EH (cell line): Measurements from ENCODE around the gene PCSK6.
"Not testable (repeated sequence)": the region's sequence is repeated elsewhere in the genome, so short reads cannot be mapped to it uniquely, and the experiment has no call there.

ENCODE experiments used
- DNase-seq: peaks from one replicate; pipeline ENCODE4 v3.0.0-alpha.2; 2015; ENCODE audit warnings: low read depth

The PCSK6 gene

DNA sequence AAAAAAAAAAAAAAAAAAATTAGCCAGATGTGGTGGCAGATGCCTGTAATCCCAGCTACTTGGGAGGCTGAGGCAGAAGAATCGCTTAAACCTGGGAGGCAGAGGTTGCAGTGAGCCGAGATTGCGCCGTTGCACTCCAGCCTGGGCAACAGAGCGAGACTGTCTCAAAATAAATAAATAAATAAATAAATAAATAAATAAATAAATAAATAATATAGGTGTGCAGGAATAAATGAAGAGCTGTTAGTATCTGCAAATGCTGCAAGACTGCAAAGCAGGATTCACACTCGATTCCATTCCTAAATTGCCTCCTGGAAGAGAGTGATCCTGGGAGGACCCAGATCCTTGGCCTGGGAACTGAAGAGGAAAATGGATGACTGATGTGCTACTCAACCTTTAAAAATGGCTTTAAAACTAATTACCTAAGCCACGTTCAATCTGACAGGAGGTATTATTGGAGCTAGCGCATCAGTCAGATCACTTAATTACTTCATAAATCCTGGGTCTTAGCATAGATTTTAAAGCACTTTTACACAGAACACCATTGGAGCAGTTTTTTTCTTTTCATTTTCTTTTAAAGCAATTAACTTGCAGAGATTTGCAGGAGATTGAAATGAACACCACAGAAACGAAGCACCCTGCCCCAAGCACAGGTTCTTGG is 132.9 kb downstream of the PCSK6 start:
- DNase-seq: not testable (repeated sequence)

DNA sequence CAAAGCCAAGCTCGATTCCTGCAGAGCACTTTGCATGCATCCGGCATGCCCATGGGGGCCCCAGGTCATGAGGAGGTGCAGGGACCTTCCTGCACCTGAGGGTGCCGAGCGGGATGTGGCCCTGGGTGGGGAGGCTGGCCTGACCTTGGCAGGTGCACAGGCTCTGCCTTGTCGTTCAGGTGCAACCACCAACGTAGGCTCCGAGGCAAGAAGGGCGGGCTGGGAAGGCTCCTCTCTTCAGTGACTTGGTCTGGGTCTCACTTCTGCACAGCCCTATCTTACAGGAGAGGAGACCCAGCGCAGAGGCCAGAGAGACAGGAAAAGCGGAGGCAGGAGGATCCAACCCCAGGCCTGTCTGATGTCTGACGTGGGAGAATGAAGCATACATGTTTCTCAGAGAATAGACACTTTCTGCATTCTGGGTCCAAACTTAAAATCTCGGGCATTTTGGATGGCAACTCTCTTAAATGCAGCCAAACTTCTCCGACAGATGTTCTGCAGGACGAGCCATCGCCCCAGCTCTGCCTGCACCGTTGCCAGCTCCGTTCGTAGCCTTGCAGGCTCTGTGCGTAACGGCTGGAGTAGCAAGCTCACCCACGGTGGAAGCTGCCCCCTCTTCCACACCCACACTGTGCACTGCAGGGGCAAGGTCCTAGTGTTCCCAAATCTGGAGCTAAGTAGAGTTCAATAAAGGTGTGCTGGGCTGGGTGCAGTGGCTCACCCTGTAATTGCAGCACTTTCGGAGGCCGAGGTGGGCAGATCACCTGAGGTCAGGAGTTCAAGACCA is 133.6 kb downstream of the PCSK6 start:
- DNase-seq: no peak

DNA sequence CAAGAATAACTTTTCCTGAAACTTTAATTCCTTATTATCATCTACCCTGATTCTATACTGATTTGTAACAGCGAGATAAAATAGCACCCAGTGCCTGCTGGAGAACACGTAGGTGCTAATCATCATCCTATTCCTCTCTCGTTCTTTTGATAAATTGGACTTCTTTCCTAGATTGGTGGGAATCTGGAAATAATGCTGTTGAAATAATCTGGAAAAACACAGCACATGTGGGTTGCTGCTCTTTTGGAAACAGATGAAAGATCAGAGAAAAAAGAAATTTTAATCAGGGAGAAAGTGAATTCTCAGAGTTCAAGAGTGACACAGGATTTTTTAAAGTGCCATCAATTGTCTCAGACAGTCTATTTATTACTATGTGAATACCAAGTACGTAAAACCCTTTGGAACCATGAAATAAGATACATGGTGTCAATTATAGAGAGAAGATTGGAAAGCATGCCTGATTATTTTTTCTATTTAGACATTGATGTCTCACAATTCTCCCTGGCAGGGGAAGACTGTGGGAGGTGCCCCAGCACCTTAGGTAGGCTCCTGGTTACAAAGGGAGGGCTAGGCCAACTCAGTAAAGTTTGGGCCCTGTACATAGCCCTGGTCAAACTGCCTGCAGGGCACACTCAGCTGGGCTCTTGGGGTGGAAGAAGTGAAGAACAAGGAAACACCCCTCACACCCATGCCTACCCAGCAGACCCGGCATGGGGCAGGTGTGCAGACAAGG is 134.4 kb downstream of the PCSK6 start:
- DNase-seq: no peak

DNA sequence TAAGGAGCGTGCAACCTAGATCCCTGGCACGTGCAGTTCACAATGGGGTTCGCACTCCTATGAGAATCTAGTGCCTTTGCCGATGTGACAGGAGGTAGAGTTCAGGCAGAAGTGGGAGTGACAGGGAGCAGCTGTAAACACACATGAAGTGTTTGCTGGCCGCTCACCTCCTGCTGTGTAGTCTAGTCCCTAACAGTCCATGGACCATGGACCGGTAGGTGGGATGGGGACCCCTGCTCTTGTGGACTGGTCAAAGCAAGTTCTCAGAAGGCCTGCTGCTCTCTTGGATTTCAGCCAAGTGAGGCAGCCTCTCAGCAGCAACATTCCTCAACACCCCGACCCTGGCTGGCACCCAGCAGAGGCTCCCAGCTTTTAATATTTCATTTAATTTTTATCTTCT is 136.3 kb downstream of the PCSK6 start:
- no peak for DNase-seq

DNA sequence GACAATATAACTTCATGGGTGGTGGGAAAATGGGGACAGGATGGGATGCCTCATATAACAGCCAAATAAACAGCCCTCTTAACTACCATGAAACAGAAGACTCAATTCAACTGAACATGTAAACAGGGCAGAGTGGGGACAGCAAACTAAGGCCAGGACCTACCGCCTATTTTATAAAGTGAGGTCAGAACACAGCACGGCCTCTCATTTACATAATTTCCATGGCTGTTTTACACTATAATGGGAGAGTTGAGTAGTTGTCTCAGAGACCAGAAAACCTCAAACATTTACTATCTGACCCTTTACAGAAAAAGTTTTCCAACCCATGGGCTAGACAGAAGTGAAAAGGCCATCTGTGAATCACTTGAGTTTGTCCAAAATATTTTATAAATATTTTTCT is 137.8 kb downstream of the PCSK6 start:
- no peak for DNase-seq

DNA sequence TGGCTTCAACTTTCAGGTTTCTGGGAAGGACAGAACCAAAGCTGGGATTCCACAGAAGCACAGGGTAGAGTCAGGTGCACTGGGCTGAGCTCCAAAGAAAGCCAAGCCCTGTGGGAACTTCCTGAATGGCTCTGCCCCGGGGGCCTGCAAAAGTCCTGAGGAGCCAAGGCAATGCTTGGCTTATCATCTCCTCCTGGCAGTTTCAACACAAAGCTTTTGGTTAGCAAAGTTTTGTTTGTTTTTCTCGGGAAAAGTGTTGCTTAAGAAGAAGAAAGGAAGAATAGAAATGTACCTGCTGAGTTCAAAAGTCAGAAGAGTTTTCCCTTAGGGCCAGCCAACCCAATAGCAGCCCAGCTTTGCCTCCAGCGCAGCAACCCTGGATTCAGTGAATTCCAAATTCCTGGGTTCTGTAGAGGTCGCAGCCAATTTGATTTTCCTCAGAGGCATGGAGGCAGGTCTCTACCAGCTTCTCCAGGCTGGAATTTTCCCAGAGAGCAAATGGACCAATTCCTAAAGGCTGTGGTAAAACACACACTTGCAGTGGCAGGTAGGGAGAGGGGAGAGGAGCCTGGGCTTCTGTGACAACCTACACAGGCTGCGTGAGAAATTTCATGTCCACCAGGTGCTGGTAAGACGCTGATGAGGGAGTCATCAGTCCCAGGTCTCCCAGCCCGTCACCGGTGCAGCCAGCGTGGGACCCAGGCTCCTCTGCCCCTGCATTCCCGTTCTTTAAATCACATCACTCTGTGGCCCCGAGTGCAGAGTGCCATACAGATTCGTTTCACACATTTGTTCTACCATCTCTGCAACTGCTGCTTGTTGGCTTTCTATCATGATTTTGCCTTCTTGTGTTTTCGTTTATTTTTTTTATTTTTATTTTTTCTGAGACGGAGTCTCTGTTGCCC is 140.2 kb downstream of the PCSK6 start:
- DNase-seq: no peak

DNA sequence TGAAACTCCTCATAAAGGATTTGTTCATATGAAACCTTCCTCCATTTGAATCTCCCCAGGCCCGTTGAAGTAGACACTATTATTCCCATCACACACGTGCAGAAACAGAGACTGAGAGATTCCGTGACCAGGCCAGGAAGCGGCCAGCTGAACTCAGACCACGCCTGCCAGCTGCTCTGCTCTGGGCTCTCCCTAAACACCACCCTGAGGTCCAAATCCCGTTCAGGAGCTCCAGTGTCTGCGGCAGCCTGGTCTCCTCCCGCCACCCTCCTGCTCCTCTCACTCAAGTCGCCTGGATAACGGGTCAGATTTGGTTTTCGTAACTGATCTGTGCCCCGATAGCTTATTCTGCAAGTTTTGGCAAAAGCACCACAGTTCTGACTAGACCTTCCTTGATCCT is 140.9 kb downstream of the PCSK6 start:
- DNase-seq: no peak

DNA sequence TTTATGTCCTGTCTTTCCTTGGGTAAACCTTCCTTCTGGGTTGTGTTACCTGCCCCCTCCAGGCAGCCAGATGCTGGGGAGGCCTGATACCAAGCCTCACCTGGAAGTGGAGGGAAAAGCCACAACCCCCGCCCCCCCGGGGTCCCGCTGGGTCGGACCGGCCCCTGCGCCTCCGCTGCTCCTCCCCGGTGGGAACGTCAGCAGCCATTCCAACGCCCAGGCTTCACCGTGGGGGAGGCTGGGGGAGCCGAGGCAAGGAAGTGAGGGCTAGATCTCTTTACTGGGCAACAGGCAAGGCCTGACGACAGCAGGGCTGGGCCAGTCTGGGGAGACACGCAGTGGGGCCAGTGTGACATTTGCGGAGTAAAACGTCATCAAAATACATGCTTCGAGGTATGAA is 141.5 kb downstream of the PCSK6 start:
- DNase-seq: no peak

DNA sequence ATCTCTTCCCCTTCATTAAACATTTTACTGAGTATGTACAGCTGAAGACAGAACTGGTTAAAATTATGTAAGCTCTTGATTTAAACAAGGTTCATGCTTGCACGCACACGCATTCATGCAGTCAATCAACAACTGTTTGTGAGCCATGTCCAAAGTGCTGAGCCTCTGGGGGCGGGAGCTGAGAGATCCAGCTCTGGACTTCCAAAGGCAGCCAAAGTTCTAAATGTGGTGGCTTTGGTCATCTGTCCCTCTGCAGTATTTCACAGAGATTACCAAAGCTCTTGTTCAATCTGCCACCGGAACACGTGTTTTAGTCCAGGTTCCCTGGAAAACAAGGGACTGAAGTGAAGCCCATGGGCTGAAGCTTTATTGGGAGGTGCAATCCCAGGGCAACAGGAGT is 142.1 kb downstream of the PCSK6 start:
- no peak for DNase-seq

DNA sequence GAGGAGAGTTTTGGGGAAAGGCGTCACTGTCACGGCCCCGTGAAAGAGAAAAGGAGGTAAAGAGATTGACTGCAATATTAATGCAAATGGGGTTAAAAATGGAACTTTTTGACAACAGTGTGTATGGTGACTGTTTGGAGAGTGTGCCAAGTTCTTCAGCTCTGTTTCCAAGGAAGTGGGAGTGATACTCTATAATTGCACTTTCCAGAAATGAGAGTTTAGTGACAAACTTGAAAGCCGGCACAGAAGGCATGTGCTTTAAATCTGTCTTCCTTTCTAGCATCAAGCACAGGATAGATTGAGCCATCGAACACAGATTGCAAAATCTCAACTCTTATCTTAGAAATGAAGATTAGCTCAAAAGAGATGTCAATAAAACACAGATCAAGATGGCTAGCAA is 142.6 kb downstream of the PCSK6 start:
- DNase-seq: no peak

DNA sequence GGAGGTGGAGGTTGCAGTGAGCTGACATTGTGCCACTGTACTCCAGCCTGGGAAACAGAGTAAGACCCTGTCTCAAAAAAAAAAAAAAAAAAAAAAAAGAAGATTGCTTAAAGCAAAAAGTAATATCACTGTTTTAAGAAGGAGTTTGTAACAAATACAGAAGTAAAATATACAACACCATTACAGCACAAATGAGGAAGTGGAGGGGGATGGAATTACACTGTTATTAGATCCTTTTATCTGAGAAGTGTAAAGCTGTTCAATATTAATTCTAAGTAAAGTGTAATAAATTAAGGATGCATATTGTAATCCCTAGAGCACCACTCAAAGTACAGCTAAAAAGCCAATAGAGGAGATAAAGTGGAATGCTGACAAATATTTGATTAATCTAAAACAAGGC is 147.5 kb downstream of the PCSK6 start:
- DNase-seq: no peak

DNA sequence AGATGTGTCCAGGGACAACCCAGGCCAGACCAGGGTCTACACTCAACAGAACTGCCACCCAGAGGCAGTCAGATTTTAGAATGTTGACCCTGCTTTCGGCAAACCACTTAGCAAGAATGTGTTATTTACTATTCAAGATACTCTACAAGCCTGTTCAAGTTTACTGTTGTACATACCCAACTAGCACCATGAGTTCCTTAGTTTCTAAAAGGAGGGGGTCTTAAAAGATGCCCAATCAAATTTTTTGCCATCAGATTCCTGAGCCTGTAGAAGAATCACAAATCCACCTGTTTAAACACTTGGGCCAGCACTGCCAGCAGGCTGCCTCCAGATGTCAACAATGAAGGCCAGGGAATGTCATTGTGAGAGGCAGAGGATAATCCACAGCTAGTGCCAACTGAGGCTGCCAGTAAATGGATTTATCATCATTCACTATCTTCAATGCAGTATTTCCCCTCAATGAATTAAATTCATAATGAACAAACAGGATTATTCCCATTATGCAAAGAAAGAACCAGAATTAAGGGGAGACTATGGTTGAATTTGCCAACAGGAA is 150.9 kb downstream of the PCSK6 start:
- DNase-seq: no peak

DNA sequence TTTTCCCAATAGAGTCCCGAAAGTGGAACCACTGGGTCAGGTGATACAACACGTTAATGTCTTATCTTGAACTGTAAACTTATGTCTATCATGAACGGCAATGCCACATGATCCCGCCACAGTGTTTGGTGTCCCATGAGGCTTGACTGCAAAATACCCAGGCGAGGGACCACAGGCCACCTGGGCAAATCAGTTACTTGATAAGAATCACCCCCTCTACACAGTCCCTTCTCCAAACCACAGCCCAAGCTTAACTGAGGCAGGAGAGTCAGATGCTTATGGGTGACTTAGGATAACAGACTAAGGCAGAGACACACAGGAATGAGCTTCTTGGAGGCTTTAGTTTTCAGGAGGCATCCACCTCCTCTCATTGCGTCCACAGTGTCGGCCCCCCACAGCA is 151.5 kb downstream of the PCSK6 start:
- no peak for DNase-seq

DNA sequence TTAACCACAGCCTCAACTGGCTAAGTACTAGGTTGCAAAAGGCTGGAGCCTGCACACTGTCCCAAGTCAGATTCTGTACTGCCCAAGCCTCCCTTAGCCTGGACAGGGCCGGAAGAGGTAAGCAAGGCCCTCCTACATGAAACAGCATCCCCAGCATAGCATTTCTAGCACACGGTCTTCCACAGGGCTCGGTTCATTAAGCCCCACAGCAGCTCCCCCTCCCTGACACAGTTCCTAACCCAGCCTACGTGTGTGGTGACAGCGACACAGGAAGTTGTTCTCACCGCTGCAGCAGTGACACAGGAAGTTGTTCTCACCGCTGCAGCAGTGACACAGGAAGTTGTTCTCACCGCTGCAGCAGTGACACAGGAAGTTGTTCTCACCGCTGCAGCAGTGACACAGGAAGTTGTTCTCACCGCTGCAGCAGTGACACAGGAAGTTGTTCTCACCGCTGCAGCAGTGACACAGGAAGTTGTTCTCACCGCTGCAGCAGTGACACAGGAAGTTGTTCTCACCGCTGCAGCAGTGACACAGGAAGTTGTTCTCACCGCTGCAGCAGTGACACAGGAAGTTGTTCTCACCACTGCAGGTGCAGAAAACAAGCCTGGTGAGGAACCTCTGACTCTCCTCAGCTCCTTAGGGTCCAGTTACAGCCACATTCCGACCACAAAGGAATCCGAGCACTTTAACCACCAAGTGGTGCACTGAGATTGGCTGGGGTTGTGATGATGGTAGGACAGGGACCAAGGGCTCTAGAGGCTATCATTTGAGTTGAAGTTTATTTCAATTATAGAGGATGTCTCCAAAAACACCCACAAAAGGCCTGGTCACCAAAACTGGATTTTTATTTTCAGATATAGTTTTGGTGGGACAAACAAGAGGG is 155.4 kb downstream of the PCSK6 start:
- DNase-seq: not testable (repeated sequence)

DNA sequence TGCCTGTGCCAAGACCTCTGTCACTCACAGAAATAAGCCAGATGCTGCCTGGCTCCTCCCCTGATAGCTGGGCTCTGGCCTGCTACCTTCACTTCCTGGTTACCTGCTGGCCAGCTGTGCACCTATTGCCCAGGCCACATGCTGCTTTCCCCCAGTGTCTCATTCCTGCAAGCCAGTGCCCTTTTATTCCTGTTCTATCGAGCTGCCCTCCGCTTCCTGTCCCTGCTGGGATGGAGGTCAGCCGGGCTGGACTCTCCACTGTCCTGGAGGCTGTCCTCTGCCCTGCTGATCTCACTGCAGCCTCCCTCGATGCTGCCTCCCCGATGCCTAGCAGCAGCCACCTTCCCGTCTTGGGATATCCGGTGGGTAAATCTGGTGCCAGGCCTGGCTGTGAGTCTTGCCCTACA is 157.4 kb downstream of the PCSK6 start:
- DNase-seq: no peak

DNA sequence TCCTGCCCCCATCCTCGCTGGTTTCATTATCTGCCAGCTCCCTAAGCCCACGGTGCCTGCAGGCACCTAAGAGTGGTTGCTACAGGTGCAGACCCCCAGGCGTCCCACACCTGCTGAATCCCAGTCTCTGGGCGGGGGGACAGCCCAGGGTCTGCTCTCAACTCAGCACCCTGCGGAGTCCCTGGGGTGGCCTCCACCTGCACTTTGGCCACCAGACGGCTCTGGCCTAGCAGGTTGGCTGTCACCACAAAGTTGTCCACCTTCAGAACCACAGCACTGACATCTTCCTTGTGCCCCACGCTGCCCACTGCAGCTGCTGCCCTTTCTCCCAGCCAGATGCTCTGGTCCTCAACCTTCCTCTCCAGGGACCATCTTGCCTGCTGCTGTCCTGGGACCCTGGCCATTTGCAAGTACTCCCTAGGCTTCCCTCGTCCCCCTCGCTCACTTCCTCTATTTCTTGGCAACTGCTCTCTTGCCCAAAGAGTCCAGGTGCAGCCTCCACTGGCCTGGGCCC is 159.6 kb downstream of the PCSK6 start:
- DNase-seq: no peak

DNA sequence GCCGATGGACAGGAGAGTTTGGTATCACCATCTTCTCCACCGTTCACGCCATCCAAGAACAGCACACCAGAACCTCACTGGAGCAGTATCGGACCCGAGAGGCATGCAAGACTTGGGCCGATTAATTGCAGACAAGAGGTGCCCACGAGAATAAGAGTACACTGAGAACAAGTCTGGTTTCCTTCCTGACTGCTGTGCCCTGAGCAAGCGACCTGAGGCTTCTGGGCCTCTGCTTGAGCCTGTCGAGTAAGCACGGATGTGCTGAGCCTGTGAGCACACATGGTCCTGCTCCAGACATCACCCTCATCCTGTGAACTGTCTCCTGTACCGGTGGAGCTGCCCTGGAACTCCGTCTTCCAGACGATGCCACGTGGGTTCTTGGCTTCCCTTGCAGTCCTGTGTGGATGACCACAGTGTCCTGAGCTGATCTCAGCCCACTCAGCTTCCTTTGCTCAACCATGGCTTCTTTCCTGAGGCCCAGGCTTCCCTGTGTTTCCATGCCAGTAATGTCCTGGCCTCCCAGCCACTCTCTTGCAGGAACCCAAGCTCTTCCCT is 160.1 kb downstream of the PCSK6 start:
- no peak for DNase-seq

DNA sequence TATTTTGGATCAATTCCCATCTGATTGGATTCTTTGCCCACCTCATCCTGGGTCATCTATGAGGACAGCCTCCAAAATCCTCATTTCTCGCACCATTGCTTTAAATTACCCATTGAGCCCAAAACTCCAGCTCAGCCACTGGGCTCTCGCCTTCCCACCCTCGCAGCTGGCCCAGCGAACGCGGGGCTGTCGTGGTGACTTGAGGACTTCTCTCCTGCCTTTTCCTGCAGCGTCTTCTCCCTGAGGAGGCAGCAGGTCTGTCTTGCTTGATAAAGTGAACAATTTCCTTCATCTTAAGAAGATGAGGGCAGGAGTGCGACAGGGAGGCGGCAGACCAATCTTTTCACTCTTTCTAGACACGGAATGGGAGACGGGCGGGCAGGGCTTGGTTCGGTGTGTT is 161.5 kb downstream of the PCSK6 start:
- no peak for DNase-seq

DNA sequence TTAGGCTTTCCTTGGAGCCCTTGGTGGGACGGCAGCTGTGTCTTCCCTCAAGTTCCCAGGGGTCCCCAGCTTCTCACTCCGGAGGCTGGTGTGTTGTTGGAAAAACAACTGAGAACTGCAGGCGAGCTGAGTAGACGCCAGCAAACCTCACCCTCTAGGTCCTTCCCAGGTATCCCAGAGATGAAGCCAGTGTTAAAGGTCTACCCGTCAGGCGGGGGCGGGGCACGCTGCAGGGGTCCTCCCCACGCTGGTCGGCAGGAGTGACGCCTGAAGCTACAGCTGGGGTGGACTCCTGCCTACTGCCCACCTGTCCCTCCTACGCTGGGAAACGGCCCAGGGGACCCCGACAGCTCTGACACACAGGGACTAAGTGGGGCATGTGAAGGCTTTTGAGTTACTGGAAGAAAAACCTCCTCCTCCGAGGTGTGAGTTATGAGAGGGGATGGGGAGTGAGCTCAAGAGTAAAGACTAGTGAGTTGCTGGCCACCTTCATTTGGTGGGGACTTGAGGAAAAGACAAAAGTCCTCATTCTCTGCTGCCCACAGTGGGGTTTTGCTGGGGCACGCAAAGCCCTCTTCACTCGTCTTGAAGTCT is 162.3 kb downstream of the PCSK6 start:
- DNase-seq: no peak
